Bronchial epithelial cell (primary cell): ENCODE measurements around the gene GLYR1. TPM values are rescaled to one million over a fixed set of nuclear protein-coding genes. Genes with fewer than 3 reads are reported as not detected.

Source experiments
- DNase-seq: peaks from one replicate; pipeline ENCODE4 v3.0.0-alpha.2; 2010; ENCODE audit warnings: low read depth
- FAIRE-seq: peaks from 2 replicates; lab custom pipeline; 2011; peaks lifted over from hg19 to GRCh38; lab: Jason Lieb, UNC
- H3K27me3 ChIP-seq: 2 replicates; pipeline ENCODE4 v1.5.1; 2011; ENCODE audit warnings: low read length; ENCODE audit not compliant: control insufficient read depth, insufficient read depth
- H3K36me3 ChIP-seq: 2 replicates; pipeline ENCODE4 v1.5.1; 2011; ENCODE audit warnings: low read length; ENCODE audit not compliant: control insufficient read depth, insufficient read depth
- H3K4me3 ChIP-seq: 2 replicates; pipeline ENCODE4 v1.5.1; 2011; ENCODE audit warnings: mild to moderate bottlenecking, low read depth, low read length, control low read depth
- CTCF ChIP-seq: IDR thresholded peaks from 2 replicates; pipeline ENCODE4 v1.5.1; 2011; ENCODE audit warnings: mild to moderate bottlenecking, moderate library complexity, low read length, control low read depth, inconsistent platforms; ENCODE audit not compliant: insufficient read depth, severe bottlenecking
- total RNA-seq: library from RNA; depleted of rRNA; stranded (reverse); fragments of >200 nt; gene quantifications from 2 replicates; pipeline ENCODE4 v1.2.1, GENCODE V29; 2014

Gene GLYR1
- total RNA-seq, 1 donor from 2014 or later: 31.1 TPM

GRCh38 chr16:4775005-4775404 is 72.1 kb downstream of the GLYR1 start:
- no peak for TF ChIP-seq CTCF
- no peak for FAIRE-seq
- DNase-seq: no peak

GRCh38 chr16:4772351-4772750 is 74.7 kb downstream of the GLYR1 start:
- H3K4me3 ChIP-seq: no peak overlapping the region
- DNase-seq (no peak), FAIRE-seq (no peak)
- no peaks in the 10 kb centered on the region for H3K36me3 ChIP-seq
- H3K27me3 ChIP-seq: no peaks in the 10 kb centered on the region
- TF ChIP-seq CTCF: no peak

More at GRCh38 chr16:4775005-4775404, 72.1 kb downstream of the GLYR1 start:
- no peak overlapping the region for H3K4me3 ChIP-seq
- H3K27me3 ChIP-seq: no peaks in the 10 kb centered on the region
- H3K36me3 ChIP-seq: no peaks in the 10 kb centered on the region

- Histone ChIP-seq H3K36me3 (no peaks in the 10 kb centered on the region), H3K27me3 (no peaks in the 10 kb centered on the region), H3K4me3 (no peak overlapping the region)
- DNase-seq (no peak), FAIRE-seq (no peak)
- no peak for TF ChIP-seq CTCF
Observed at GRCh38 chr16:4771646-4772045, 75.4 kb downstream of the GLYR1 start.

- FAIRE-seq (no peak), DNase-seq (no peak)
- peaks cover 3% of the 10 kb centered on the region for H3K36me3 ChIP-seq
- H3K27me3 ChIP-seq: no peaks in the 10 kb centered on the region
- TF ChIP-seq CTCF: no peak
- no peak overlapping the region for H3K4me3 ChIP-seq
Observed at GRCh38 chr16:4769306-4769638, 77.8 kb downstream of the GLYR1 start.

- peak; percentile 87 for DNase-seq
- H3K4me3 ChIP-seq: peak overlapping the region; percentile 54
- no peaks in the 10 kb centered on the region for H3K27me3 ChIP-seq
- FAIRE-seq: no peak
- TF ChIP-seq CTCF: no peak
- H3K36me3 ChIP-seq: peaks cover 5% of the 10 kb centered on the region
Observed at GRCh38 chr16:4768549-4769305, 78.4 kb downstream of the GLYR1 start.

GRCh38 chr16:4767872-4768548 is 79.1 kb downstream of the GLYR1 start:
- no peak for FAIRE-seq
- no peaks in the 10 kb centered on the region for H3K27me3 ChIP-seq
- peak overlapping the region; percentile 54 for H3K4me3 ChIP-seq
- no peak for TF ChIP-seq CTCF
- DNase-seq: peak; percentile 60
- peaks cover 9% of the 10 kb centered on the region for H3K36me3 ChIP-seq
